KMS-11 (cell line): ENCODE results near the gene ZDHHC8.

Source experiments
- H2AFZ ChIP-seq: fragments of 200-600 bp; sonication (generic); 2 replicates; pipeline ENCODE4 v1.6.1; 2016; ENCODE audit warnings: antibody characterized with exemption, mixed run types, low read depth
- H3K27ac ChIP-seq: fragments of 200-600 bp; sonication (generic); 2 replicates; pipeline ENCODE4 v1.6.1; 2016; ENCODE audit warnings: mild to moderate bottlenecking, mixed run types
- H3K27me3 ChIP-seq: fragments of 200-600 bp; sonication (generic); 2 replicates; pipeline ENCODE4 v1.6.1; 2017; ENCODE audit warnings: mild to moderate bottlenecking, low read depth, mixed run types, moderate library complexity; ENCODE audit not compliant: insufficient read depth
- H3K36me3 ChIP-seq: fragments of 200-600 bp; sonication (generic); 2 replicates; pipeline ENCODE4 v1.6.1; 2017; ENCODE audit warnings: mild to moderate bottlenecking, mixed run types; ENCODE audit not compliant: insufficient read depth
- H3K4me1 ChIP-seq: fragments of 200-600 bp; sonication (generic); 2 replicates; pipeline ENCODE4 v1.6.1; 2016; ENCODE audit warnings: mild to moderate bottlenecking, low read depth, mixed run types; ENCODE audit not compliant: poor library complexity, severe bottlenecking
- H3K4me2 ChIP-seq: fragments of 200-600 bp; sonication (generic); 2 replicates; pipeline ENCODE4 v1.7.0; 2016; ENCODE audit warnings: mild to moderate bottlenecking, mixed run types
- H3K4me3 ChIP-seq: fragments of 200-600 bp; sonication (generic); IDR thresholded peaks from 2 replicates; pipeline ENCODE4 v1.6.1; 2017; ENCODE audit warnings: low read depth, low read length, mixed read lengths; ENCODE audit not compliant: insufficient read depth
- H3K79me2 ChIP-seq: fragments of 200-600 bp; sonication (generic); 2 replicates; pipeline ENCODE4 v1.6.1; 2016; ENCODE audit warnings: low read depth, mixed run types; ENCODE audit not compliant: insufficient read depth
- H3K9ac ChIP-seq: fragments of 200-600 bp; sonication (generic); 2 replicates; pipeline ENCODE4 v1.6.1; 2016; ENCODE audit warnings: mild to moderate bottlenecking, mixed run types
- H4K20me1 ChIP-seq: fragments of 200-600 bp; sonication (generic); 2 replicates; pipeline ENCODE4 v1.6.1; 2016; ENCODE audit warnings: mild to moderate bottlenecking, mixed run types; ENCODE audit not compliant: insufficient read depth
- CTCF ChIP-seq: fragments of 200-600 bp; sonication (generic); conservative IDR thresholded peaks from 2 replicates; pipeline ENCODE4 v1.6.1; 2017; ENCODE audit warnings: low read depth, mild to moderate bottlenecking, antibody characterized with exemption, low read length, moderate library complexity, mixed read lengths

ZDHHC8 gene

GRCh38 chr22:20148414-20148813, 16.8 kb downstream of the ZDHHC8 start:
- Histone ChIP-seq H3K9ac (no peak overlapping the region), H3K4me1 (no peaks in the 10 kb centered on the region), H3K27ac (no peak overlapping the region), H3K36me3 (no peaks in the 10 kb centered on the region), H3K79me2 (no peaks in the 10 kb centered on the region), H3K4me2 (no peak overlapping the region), H3K4me3 (no peak overlapping the region), H2AFZ (no peak overlapping the region), H3K27me3 (peaks cover 10% of the 10 kb centered on the region; the same call in 1 of the 2 replicates), H4K20me1 (no peaks in the 10 kb centered on the region)
- no peak for TF ChIP-seq CTCF

GRCh38 chr22:20149257-20150250, 17.9 kb downstream of the ZDHHC8 start:
- no peak overlapping the region for H3K4me2 ChIP-seq
- H3K9ac ChIP-seq: no peak overlapping the region
- no peaks in the 10 kb centered on the region for H3K79me2 ChIP-seq
- H3K4me1 ChIP-seq: no peaks in the 10 kb centered on the region
- peaks cover 16% of the 10 kb centered on the region; the same call in 1 of the 2 replicates for H3K27me3 ChIP-seq
- no peaks in the 10 kb centered on the region for H3K36me3 ChIP-seq
- H3K27ac ChIP-seq: no peak overlapping the region
- no peaks in the 10 kb centered on the region for H4K20me1 ChIP-seq
- H2AFZ ChIP-seq: no peak overlapping the region
- H3K4me3 ChIP-seq: no peak overlapping the region
- TF ChIP-seq CTCF: no peak

- H3K36me3 ChIP-seq: no peaks in the 10 kb centered on the region
- H4K20me1 ChIP-seq: no peaks in the 10 kb centered on the region
- no peaks in the 10 kb centered on the region for H3K4me1 ChIP-seq
- peaks cover 19% of the 10 kb centered on the region; the same call in 1 of the 2 replicates for H3K27me3 ChIP-seq
- H2AFZ ChIP-seq: no peak within 1 kb of the TSS
- H3K4me3 ChIP-seq: no peak within 1 kb of the TSS
- no peak within 1 kb of the TSS for H3K27ac ChIP-seq
- no peaks in the 10 kb centered on the region for H3K79me2 ChIP-seq
- H3K4me2 ChIP-seq: no peak within 1 kb of the TSS
- TF ChIP-seq CTCF: no peak
- H3K9ac ChIP-seq: no peak within 1 kb of the TSS
Measured at GRCh38 chr22:20150381-20151275, 19.0 kb downstream of the ZDHHC8 start, which contains the start of gene CCDC188. Gene CCDC188, minus strand, starts transcription at chr22:20151055. Its CDS starts 69 bp downstream, at chr22:20150986.

- no peak for TF ChIP-seq CTCF
- no peak overlapping the region for H2AFZ ChIP-seq
- no peaks in the 10 kb centered on the region for H3K36me3 ChIP-seq
- H3K27me3 ChIP-seq: peaks cover 25% of the 10 kb centered on the region; the same call in 1 of the 2 replicates
- H3K27ac ChIP-seq: no peak overlapping the region
- H3K4me1 ChIP-seq: no peaks in the 10 kb centered on the region
- H3K9ac ChIP-seq: no peak overlapping the region
- no peak overlapping the region for H3K4me2 ChIP-seq
- H3K79me2 ChIP-seq: no peaks in the 10 kb centered on the region
- no peaks in the 10 kb centered on the region for H4K20me1 ChIP-seq
- no peak overlapping the region for H3K4me3 ChIP-seq
Measured at GRCh38 chr22:20151276-20151588, 19.6 kb downstream of the ZDHHC8 start.
